ENCODE results near the gene TNFRSF1B. TPM values are rescaled to one million over a fixed set of nuclear protein-coding genes. Genes with fewer than 3 reads are reported as not detected.

Gene TNFRSF1B
- total and polyA plus RNA-seq, 4 donors = 15.4 to 246 (median 65.5) TPM

DNA sequence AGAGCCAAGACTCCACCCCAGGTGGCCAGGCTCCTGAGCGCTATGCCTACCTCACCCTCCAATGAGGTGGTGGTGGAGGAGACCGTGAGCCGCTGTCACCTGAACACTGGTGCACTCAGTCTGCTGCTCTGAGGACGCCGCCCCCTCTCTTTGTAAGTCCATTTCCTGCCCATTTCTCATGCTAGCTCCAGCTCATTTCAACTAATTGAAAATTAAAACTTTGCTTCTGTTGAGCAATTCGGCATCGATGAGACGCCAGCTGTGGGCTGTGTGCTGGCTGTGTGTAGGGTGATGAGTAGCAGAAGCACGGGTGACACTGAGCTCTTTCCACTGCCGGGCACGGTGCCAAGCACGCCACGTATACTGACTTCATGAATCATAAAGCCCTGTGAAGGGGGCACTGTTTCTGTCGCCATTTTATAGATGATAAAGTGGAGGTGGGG is 11.2 kb downstream of the TNFRSF1B start:
- Histone ChIP-seq H3K4me3 (no peak overlapping the region), H3K27ac (ENCODE audit: low read depth in 1 of 2, low read length in 1 of 2) (peak overlapping the region in 1 of 2 donors; percentile 89), H3K4me1 (ENCODE audit: control insufficient read depth in 5 of 5, insufficient read depth in 5 of 5, low read length in 5 of 5) (peaks cover 4 to 59% (median 26%) of the 10 kb centered on the region in 5 donors), H3K27me3 (ENCODE audit: control insufficient read depth in 3 of 3, insufficient read depth in 3 of 3, low read length in 2 of 3) (no peaks in the 10 kb centered on the region), H3K9me3 (ENCODE audit: control insufficient read depth in 4 of 4, insufficient read depth in 3 of 4, low read length in 3 of 4) (no peaks in the 10 kb centered on the region), H3K36me3 (ENCODE audit: control insufficient read depth in 4 of 4, insufficient read depth in 4 of 4, low read length in 4 of 4) (no peaks in the 10 kb centered on the region), H3K9ac (ENCODE audit: insufficient read depth in 1 of 2, low read length in 2 of 2) (no peak overlapping the region)
- WGBS, 2 donors = 30 to 31% methylated on average over 14 of the region's 14 CpGs
- DNase-seq (peak; percentile 77 to 84 (median 80)), ATAC-seq (ENCODE audit: insufficient read depth, low FRiP score) (no peak)
- TF ChIP-seq, protein P1, sequence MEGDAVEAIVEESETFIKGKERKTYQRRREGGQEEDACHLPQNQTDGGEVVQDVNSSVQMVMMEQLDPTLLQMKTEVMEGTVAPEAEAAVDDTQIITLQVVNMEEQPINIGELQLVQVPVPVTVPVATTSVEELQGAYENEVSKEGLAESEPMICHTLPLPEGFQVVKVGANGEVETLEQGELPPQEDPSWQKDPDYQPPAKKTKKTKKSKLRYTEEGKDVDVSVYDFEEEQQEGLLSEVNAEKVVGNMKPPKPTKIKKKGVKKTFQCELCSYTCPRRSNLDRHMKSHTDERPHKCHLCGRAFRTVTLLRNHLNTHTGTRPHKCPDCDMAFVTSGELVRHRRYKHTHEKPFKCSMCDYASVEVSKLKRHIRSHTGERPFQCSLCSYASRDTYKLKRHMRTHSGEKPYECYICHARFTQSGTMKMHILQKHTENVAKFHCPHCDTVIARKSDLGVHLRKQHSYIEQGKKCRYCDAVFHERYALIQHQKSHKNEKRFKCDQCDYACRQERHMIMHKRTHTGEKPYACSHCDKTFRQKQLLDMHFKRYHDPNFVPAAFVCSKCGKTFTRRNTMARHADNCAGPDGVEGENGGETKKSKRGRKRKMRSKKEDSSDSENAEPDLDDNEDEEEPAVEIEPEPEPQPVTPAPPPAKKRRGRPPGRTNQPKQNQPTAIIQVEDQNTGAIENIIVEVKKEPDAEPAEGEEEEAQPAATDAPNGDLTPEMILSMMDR (IDR thresholded peaks at IDR 0.05; ENCODE audit: control extremely low read depth, extremely low read depth) = no peak

DNA sequence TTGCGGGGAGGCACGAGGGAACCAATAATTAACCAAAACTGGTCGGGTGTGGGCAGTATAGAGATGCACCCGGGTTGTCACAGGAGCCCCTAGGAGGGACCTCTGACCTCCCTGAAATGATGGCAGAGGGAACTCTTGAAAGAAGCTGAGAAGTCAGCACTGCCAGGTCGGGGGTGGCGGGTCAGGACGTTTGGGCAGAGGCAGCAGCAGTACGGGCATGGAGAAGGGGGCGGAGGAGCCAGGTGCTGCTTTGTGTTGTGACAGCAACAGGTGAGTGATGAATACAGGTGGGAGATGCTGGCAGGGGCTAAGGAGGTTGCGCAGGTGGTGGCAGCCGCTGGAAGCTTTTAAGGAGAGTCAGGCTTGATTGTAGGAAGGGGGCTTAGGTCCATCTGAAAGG is 11.7 kb downstream of the TNFRSF1B start:
- Histone ChIP-seq H3K27ac (ENCODE audit: low read depth in 1 of 2, low read length in 1 of 2) (peak overlapping the region in 1 of 2 donors; percentile 89), H3K4me3 (no peak overlapping the region), H3K9me3 (ENCODE audit: control insufficient read depth in 4 of 4, insufficient read depth in 3 of 4, low read length in 3 of 4) (no peaks in the 10 kb centered on the region), H3K27me3 (ENCODE audit: control insufficient read depth in 3 of 3, insufficient read depth in 3 of 3, low read length in 2 of 3) (no peaks in the 10 kb centered on the region), H3K4me1 (ENCODE audit: control insufficient read depth in 5 of 5, insufficient read depth in 5 of 5, low read length in 5 of 5) (peaks cover 4 to 56% (median 26%) of the 10 kb centered on the region in 5 donors), H3K9ac (ENCODE audit: insufficient read depth in 1 of 2, low read length in 2 of 2) (no peak overlapping the region), H3K36me3 (ENCODE audit: control insufficient read depth in 4 of 4, insufficient read depth in 4 of 4, low read length in 4 of 4) (no peaks in the 10 kb centered on the region)
- ATAC-seq (ENCODE audit: insufficient read depth, low FRiP score) (no peak), DNase-seq (no peak)
- WGBS, 2 donors = 57 to 74% methylated on average over 11 of the region's 11 CpGs
- TF ChIP-seq, protein P1 (IDR thresholded peaks at IDR 0.05; ENCODE audit: control extremely low read depth, extremely low read depth) = no peak

DNA sequence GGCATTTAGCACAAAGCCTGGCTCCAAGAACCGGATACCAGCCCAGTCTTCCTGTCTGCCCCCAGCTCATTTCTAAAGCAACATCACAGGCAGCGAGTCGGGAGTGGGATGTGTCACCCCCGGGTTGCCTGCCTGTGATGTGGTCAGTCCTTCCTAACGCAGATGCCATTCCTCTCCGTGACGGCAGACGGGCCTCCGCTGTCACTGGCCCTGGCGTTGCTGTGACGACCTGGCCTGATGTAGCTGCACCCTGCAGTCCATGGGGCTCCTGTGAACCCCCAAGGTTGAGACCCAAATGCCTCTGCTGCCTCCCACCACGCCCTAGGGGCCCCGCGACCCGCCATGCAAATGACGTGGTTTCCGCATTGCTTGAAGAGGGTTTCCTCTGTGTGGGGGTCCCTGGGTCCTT is 12.3 kb downstream of the TNFRSF1B start:
- H3K36me3 ChIP-seq (ENCODE audit: control insufficient read depth in 4 of 4, insufficient read depth in 4 of 4, low read length in 4 of 4) = no peaks in the 10 kb centered on the region
- H3K4me3 ChIP-seq = no peak overlapping the region
- H3K27me3 ChIP-seq (ENCODE audit: control insufficient read depth in 3 of 3, insufficient read depth in 3 of 3, low read length in 2 of 3) = no peaks in the 10 kb centered on the region
- peak; percentile 59 to 76 (median 74) for DNase-seq
- H3K9ac ChIP-seq (ENCODE audit: insufficient read depth in 1 of 2, low read length in 2 of 2) = no peak overlapping the region
- 27 to 38% methylated on average over 13 to 17 of the region's 17 CpGs for WGBS, 2 donors
- H3K27ac ChIP-seq (ENCODE audit: low read depth in 1 of 2, low read length in 1 of 2) = peak overlapping the region in 1 of 2 donors; percentile 89
- H3K4me1 ChIP-seq (ENCODE audit: control insufficient read depth in 5 of 5, insufficient read depth in 5 of 5, low read length in 5 of 5) = peaks cover 4 to 57% (median 27%) of the 10 kb centered on the region in 5 donors
- TF ChIP-seq, protein P1 (IDR thresholded peaks at IDR 0.05; ENCODE audit: control extremely low read depth, extremely low read depth) = no peak
- ATAC-seq (ENCODE audit: insufficient read depth, low FRiP score) = no peak
- no peaks in the 10 kb centered on the region for H3K9me3 ChIP-seq (ENCODE audit: control insufficient read depth in 4 of 4, insufficient read depth in 3 of 4, low read length in 3 of 4)

DNA sequence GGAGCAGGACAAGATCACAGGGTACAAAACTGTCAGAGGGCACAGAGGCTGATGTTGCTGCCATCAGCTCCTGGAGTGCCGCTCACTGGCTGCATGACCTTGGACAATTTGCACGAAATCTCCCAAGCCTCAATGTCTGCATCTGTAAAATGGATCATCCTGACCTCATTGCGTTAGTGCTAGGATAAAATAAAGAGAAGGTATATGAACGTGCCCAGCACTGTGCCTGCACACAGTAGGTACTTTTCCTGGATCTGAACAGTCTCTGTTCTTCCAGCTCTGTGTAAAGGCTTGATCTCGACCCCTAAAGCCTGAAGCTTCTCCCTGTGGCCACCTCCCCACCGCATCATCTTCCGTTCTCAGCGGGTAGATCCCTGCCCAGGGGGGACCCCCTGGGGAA is 12.9 kb downstream of the TNFRSF1B start:
- H3K4me3 ChIP-seq = no peak overlapping the region
- no peaks in the 10 kb centered on the region for H3K27me3 ChIP-seq (ENCODE audit: control insufficient read depth in 3 of 3, insufficient read depth in 3 of 3, low read length in 2 of 3)
- H3K36me3 ChIP-seq (ENCODE audit: control insufficient read depth in 4 of 4, insufficient read depth in 4 of 4, low read length in 4 of 4) = no peaks in the 10 kb centered on the region
- DNase-seq (no peak), ATAC-seq (ENCODE audit: insufficient read depth, low FRiP score) (no peak)
- H3K4me1 ChIP-seq (ENCODE audit: control insufficient read depth in 5 of 5, insufficient read depth in 5 of 5, low read length in 5 of 5) = peaks cover 4 to 58% (median 29%) of the 10 kb centered on the region in 5 donors
- no peaks in the 10 kb centered on the region for H3K9me3 ChIP-seq (ENCODE audit: control insufficient read depth in 4 of 4, insufficient read depth in 3 of 4, low read length in 3 of 4)
- 92 to 93% methylated on average over 8 of the region's 8 CpGs for WGBS, 2 donors
- no peak overlapping the region for H3K9ac ChIP-seq (ENCODE audit: insufficient read depth in 1 of 2, low read length in 2 of 2)
- H3K27ac ChIP-seq (ENCODE audit: low read depth in 1 of 2, low read length in 1 of 2) = peak overlapping the region in 1 of 2 donors; percentile 89
- TF ChIP-seq, protein P1 (IDR thresholded peaks at IDR 0.05; ENCODE audit: control extremely low read depth, extremely low read depth) = no peak
